Chondrocyte (in vitro differentiated cells): ENCODE data around the gene UNK. TPM values are rescaled to one million over a fixed set of nuclear protein-coding genes. Genes with fewer than 3 reads are reported as not detected.

ENCODE experiments used
- DNase-seq: peaks from one replicate; pipeline ENCODE4 v3.0.0; 2021; ENCODE audit warnings: mixed read lengths, low spot score
- H3K27ac Mint-ChIP-seq: one replicate; pipeline ENCODE4 v1.8.0; 2021; ENCODE audit warnings: mild to moderate bottlenecking, moderate library complexity, mixed read lengths; ENCODE audit not compliant: unreplicated experiment
- H3K27me3 Mint-ChIP-seq: 2 replicates; pipeline ENCODE4 v1.8.0; 2021; ENCODE audit warnings: low read depth, mixed read lengths
- H3K36me3 Mint-ChIP-seq: 2 replicates; pipeline ENCODE4 v1.8.0; 2021; ENCODE audit warnings: low read depth, mixed read lengths
- H3K4me1 Mint-ChIP-seq: 2 replicates; pipeline ENCODE4 v1.8.0; 2021; ENCODE audit warnings: low read depth, mild to moderate bottlenecking, mixed read lengths
- H3K4me3 Mint-ChIP-seq: one replicate; pipeline ENCODE4 v1.8.0; 2021; ENCODE audit warnings: mild to moderate bottlenecking, moderate library complexity, mixed read lengths; ENCODE audit not compliant: unreplicated experiment
- H3K9me3 Mint-ChIP-seq: 2 replicates; pipeline ENCODE4 v1.8.0; 2021; ENCODE audit warnings: low read depth, mixed read lengths
- total RNA-seq: library from RNA; stranded (reverse); gene quantifications from 3 replicates; pipeline ENCODE4 v1.2.1, GENCODE V29; 2021
- TF ChIP-seq, protein P1 (sequence below): fragments of 200-600 bp; sonication (generic); IDR thresholded peaks from 2 replicates; pipeline ENCODE4 v1.5.0; 2021; ENCODE audit warnings: antibody characterized with exemption, mild to moderate bottlenecking, moderate library complexity

UNK gene
- total RNA-seq, 1 donor from 2014 or later = 21.0 TPM

DNA sequence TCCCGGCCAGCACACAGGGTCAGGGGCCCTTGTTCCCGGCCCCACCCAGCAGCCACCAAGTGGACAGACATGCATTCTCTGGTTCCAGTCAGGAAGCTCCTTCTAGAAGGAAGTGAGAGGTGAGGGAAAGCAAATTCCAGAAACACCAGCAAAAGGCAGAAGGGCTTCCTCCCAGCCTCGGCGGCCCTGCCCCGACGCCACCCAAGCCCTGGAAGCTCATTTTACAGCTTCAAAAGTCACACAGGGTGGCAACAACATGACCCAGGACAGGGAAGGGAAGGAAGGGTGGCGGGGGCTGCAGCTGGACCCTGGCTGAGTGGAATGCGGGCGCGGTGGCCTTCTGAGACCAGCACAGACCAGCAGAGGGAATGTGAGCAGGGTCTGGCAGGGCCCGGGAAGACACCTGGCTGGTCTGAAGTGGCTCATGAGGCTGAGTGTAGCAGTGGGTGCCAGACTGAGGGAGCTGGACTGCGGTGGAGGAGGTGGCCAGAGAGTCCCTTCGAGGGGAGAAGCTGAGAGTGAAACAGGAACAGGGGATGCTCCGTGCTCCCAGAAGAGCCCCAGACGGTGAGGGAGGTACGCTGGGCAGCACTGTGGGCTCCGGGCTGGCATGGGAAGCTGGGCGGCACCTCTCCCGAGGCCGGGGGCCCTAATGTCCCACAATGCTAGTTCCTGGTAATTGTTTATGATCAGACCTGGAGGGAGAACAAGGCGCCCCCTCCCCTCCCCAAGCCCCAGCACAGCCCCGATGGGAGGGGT, 61.5 kb downstream of the UNK start:
- DNase-seq = no peak
- Mint-ChIP-seq H3K27ac (peak overlapping the region; percentile 82), H3K4me3 (no peak overlapping the region), H3K4me1 (peaks cover 20% of the 10 kb centered on the region), H3K36me3 (peaks cover 19% of the 10 kb centered on the region), H3K9me3 (no peaks in the 10 kb centered on the region), H3K27me3 (no peaks in the 10 kb centered on the region)
- TF ChIP-seq, protein P1, sequence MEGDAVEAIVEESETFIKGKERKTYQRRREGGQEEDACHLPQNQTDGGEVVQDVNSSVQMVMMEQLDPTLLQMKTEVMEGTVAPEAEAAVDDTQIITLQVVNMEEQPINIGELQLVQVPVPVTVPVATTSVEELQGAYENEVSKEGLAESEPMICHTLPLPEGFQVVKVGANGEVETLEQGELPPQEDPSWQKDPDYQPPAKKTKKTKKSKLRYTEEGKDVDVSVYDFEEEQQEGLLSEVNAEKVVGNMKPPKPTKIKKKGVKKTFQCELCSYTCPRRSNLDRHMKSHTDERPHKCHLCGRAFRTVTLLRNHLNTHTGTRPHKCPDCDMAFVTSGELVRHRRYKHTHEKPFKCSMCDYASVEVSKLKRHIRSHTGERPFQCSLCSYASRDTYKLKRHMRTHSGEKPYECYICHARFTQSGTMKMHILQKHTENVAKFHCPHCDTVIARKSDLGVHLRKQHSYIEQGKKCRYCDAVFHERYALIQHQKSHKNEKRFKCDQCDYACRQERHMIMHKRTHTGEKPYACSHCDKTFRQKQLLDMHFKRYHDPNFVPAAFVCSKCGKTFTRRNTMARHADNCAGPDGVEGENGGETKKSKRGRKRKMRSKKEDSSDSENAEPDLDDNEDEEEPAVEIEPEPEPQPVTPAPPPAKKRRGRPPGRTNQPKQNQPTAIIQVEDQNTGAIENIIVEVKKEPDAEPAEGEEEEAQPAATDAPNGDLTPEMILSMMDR = no peak

DNA sequence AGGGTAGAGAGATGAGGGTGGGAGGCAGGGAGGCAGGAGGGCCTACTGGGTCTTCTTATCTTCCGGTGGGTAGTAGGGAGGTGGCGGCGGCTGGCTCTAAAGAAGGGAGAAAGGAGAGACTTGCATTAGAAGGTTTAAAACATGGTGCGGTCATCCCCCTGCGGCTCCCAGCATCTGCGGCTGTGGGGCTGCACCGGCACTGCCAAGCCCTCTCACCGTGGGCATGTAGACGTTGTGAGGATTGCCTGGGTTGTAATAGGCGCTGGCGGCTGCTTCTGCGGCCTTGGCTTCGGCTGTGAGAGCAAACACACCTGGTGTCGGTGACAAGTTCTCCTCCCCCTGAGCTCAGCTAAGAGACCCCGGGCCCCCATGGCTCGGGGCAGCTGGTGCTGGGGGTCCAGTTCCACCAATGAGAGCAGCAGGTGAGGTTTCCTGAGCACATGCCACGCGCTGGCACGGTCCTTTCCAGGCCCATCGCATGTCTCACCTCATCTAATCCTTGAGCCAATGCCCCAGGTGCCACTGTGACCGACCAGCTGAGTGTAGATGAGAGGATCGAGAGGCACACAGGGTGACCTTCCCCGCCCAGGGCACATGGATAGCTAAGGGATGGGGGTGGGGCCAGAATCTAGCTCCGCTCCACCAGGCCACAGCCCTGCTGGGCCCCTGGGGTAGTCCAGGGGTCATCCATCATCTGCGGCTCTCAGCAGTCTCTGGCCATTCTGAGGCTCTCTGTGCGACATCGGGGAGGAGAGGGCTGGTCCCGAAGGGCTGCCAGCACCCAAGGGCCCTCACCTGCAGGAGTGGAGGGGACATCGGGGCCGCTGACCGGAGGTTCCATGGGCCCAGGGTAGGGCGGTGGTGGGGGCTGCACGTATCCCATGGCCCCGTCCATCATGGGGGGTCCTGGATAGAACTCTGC, 62.3 kb downstream of the UNK start:
- DNase-seq = no peak
- H3K4me3 Mint-ChIP-seq = no peak overlapping the region
- H3K4me1 Mint-ChIP-seq = peaks cover 20% of the 10 kb centered on the region
- H3K27me3 Mint-ChIP-seq = no peaks in the 10 kb centered on the region
- H3K36me3 Mint-ChIP-seq = peaks cover 23% of the 10 kb centered on the region
- no peaks in the 10 kb centered on the region for H3K9me3 Mint-ChIP-seq
- TF ChIP-seq, protein P1 = no peak
- no peak overlapping the region for H3K27ac Mint-ChIP-seq

GRCh38 chr17:75847614-75848522, 63.3 kb downstream of the UNK start:
- TF ChIP-seq, protein P1 = no peak
- no peak for DNase-seq
- H3K9me3 Mint-ChIP-seq = no peaks in the 10 kb centered on the region
- H3K36me3 Mint-ChIP-seq = peaks cover 23% of the 10 kb centered on the region
- peaks cover 23% of the 10 kb centered on the region for H3K4me1 Mint-ChIP-seq
- no peak overlapping the region for H3K4me3 Mint-ChIP-seq
- no peak overlapping the region for H3K27ac Mint-ChIP-seq
- no peaks in the 10 kb centered on the region for H3K27me3 Mint-ChIP-seq

DNA sequence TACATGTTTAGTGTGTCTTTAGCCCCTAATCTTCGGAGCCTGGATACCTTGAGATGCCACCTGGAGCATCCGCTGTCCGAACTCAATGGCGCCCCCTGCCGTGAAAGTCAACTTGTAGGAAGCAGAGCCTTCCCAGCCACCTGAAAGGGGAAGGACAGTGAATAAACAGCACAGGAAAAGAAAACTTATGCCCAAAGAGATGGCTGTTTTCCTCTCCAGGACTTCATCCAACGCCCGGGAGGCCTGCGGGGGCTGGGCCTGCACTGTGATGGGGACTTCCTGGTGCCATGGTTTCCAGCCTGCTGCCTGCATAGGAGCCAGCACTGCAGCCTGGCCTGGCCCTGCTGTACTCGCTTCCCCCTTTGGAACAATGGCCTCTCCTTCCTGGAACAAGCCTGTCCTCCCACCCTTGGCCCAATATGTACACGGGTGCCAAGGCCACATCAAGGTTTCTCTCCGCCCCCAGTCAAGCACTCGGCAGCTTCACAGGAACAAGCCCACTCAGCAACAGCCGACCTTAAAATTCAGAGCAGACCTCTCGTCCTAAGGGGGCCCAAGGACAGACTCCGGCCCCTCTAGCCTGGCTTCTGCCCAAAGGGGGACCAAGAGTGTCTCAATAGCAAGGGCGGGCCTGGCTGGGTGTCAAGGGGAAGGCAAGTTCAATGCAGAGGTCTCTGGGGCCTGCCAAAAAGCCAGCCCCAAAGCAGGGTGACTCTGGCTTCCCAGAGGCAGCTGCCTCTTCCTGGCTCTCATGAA, 64.1 kb downstream of the UNK start:
- no peak overlapping the region for H3K4me3 Mint-ChIP-seq
- no peak for DNase-seq

More for the DNA sequence above, 64.1 kb downstream of the UNK start:
- H3K4me1 Mint-ChIP-seq = peaks cover 30% of the 10 kb centered on the region
- H3K27me3 Mint-ChIP-seq = no peaks in the 10 kb centered on the region
- no peak overlapping the region for H3K27ac Mint-ChIP-seq
- TF ChIP-seq, protein P1 = peak; percentile 83
- H3K36me3 Mint-ChIP-seq = peaks cover 23% of the 10 kb centered on the region
- no peaks in the 10 kb centered on the region for H3K9me3 Mint-ChIP-seq
